Measurements from ENCODE around the gene TIAM2. TPM values are rescaled to one million over a fixed set of nuclear protein-coding genes. Genes with fewer than 3 reads are reported as not detected.
"Not testable (repeated sequence)": the region's sequence is repeated elsewhere in the genome, so short reads cannot be mapped to it uniquely, and the experiment has no call there.

TIAM2 gene
- total RNA-seq, 1 experiment from 2014 or later = 12.9 TPM

DNA sequence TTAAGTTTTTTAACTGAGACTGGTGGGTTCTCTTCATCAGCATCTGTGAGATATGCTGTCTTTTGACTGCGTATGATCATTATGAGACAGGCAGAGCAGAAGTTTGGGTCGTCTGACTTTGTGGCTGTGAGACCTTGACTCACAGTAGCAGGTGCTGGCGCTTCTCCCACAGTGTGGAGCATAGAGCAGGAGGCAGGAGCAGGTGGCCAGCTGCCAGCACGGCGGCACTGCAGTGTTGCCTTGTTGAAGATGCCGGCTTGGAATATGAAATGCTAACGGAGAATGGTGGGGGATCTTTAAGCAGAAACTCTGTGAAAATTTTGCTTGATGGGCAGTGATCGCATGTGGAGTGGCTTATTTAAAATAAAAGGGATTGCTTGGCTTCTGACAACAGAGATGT lies 105.0 kb downstream of the TIAM2 start:
- Mint-ChIP-seq H3K9me3 (ENCODE audit: low read depth, unreplicated experiment) (no peaks in the 10 kb centered on the region), H3K27me3 (ENCODE audit: unreplicated experiment) (no peaks in the 10 kb centered on the region), H3K36me3 (ENCODE audit: insufficient read depth, unreplicated experiment) (no peaks in the 10 kb centered on the region), H3K4me1 (ENCODE audit: low read depth, unreplicated experiment) (peaks cover 14% of the 10 kb centered on the region), H3K4me3 (ENCODE audit: low read depth, unreplicated experiment) (no peak overlapping the region), H3K27ac (ENCODE audit: unreplicated experiment) (no peak overlapping the region)
- intact Hi-C loops (cut with micrococcal nuclease; ENCODE audit: unreplicated experiment) = no loop called here
- TF ChIP-seq, protein P1, sequence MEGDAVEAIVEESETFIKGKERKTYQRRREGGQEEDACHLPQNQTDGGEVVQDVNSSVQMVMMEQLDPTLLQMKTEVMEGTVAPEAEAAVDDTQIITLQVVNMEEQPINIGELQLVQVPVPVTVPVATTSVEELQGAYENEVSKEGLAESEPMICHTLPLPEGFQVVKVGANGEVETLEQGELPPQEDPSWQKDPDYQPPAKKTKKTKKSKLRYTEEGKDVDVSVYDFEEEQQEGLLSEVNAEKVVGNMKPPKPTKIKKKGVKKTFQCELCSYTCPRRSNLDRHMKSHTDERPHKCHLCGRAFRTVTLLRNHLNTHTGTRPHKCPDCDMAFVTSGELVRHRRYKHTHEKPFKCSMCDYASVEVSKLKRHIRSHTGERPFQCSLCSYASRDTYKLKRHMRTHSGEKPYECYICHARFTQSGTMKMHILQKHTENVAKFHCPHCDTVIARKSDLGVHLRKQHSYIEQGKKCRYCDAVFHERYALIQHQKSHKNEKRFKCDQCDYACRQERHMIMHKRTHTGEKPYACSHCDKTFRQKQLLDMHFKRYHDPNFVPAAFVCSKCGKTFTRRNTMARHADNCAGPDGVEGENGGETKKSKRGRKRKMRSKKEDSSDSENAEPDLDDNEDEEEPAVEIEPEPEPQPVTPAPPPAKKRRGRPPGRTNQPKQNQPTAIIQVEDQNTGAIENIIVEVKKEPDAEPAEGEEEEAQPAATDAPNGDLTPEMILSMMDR (IDR thresholded peaks at IDR 0.05; ENCODE audit: unreplicated experiment) = no peak
- CTCF ChIA-PET = no interaction called here
- no TSS peak for BruUV-seq (replicated peaks)
- no peak for DNase-seq

DNA sequence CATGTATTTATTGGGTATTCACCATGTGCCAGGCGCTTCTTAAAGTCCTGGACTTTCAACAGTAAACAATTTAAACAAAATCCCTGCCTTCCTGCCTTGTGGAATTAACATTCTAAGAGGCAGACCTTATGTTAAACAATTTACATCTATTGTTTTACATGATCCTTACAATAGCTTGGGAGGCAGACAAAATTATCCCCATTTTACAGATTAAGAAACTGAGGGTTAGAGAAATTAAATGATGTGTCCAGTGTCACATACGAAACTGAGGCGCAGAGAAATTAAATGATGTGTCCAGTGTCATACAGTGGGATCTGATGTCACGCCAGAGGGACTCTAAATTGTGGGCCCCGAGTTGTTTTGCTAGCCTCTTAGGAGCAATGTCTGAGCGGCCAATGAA lies 105.5 kb downstream of the TIAM2 start:
- TF ChIP-seq, protein P1 (IDR thresholded peaks at IDR 0.05; ENCODE audit: unreplicated experiment) = no peak
- CTCF ChIA-PET = no interaction called here
- intact Hi-C loops (cut with micrococcal nuclease; ENCODE audit: unreplicated experiment) = no loop called here
- Mint-ChIP-seq H3K4me1 (ENCODE audit: low read depth, unreplicated experiment) (peaks cover 14% of the 10 kb centered on the region), H3K4me3 (ENCODE audit: low read depth, unreplicated experiment) (no peak overlapping the region), H3K9me3 (ENCODE audit: low read depth, unreplicated experiment) (no peaks in the 10 kb centered on the region), H3K36me3 (ENCODE audit: insufficient read depth, unreplicated experiment) (no peaks in the 10 kb centered on the region), H3K27ac (ENCODE audit: unreplicated experiment) (no peak overlapping the region), H3K27me3 (ENCODE audit: unreplicated experiment) (no peaks in the 10 kb centered on the region)
- no TSS peak for BruUV-seq (replicated peaks)
- DNase-seq = no peak

DNA sequence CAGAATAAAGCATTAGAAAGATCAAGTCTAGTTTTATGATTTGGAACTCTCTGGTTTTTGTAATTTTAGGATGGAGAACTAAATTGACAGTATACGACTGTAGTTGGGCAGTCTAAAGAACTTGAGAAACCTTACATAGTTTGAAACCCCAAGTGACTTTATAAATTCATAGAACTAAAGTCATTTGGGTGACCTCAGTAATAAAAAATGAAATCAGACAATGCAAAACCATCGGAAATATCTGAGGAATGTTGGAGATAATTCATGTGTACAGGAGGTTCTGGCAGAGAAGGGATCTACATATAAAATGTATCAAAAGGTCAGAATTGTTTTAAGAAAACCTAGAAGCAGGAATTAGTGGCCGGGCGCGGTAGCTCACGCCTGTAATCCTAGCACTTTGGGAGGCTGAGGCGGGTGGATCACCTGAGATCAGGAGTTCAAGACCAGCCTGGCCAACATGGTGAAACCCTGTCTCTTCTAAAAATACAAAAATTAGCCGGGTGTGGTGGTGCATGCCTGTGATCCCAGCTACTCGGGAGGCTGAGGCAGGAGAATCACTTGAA lies 108.0 kb downstream of the TIAM2 start:
- Mint-ChIP-seq H3K27ac (ENCODE audit: unreplicated experiment) (peak overlapping the region; percentile 10), H3K4me1 (ENCODE audit: low read depth, unreplicated experiment) (peaks cover 14% of the 10 kb centered on the region)
- H3K36me3 Mint-ChIP-seq (ENCODE audit: insufficient read depth, unreplicated experiment); H3K27me3 Mint-ChIP-seq (ENCODE audit: unreplicated experiment); H3K4me3 Mint-ChIP-seq (ENCODE audit: low read depth, unreplicated experiment); BruUV-seq (replicated peaks); DNase-seq; H3K9me3 Mint-ChIP-seq (ENCODE audit: low read depth, unreplicated experiment); intact Hi-C loops (cut with micrococcal nuclease; ENCODE audit: unreplicated experiment); CTCF ChIA-PET: not testable (repeated sequence)

DNA sequence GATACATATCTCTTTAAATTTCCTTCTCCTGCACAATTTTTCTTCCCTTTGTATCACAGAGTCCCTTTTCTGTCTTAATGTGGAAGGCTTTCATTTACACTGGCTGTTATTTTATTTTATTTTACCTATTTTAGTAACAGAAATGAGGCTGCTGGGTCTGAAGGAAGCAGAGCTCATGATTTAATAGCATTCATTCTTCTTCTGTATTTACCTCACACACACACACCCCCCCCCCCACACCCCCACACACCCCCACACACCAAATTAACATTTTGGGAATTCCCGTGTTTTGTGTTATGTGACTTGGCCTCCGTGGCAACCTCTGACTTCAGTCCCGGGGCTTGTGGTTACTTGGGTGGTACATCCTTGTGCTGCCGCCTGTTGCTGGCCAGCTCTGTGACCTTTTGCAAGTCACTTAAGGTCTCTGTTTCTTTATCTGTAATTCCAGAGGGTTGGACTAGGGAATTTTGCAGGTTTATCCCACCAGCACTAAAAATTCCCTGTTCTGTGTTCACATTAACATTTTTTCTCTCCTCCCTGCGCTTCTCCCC lies 108.8 kb downstream of the TIAM2 start:
- no peaks in the 10 kb centered on the region for H3K27me3 Mint-ChIP-seq (ENCODE audit: unreplicated experiment)
- peaks cover 14% of the 10 kb centered on the region for H3K4me1 Mint-ChIP-seq (ENCODE audit: low read depth, unreplicated experiment)
- DNase-seq = no peak
- TF ChIP-seq, protein P1 (IDR thresholded peaks at IDR 0.05; ENCODE audit: unreplicated experiment) = no peak
- H3K36me3 Mint-ChIP-seq (ENCODE audit: insufficient read depth, unreplicated experiment) = no peaks in the 10 kb centered on the region
- CTCF ChIA-PET = no interaction called here
- no peak overlapping the region for H3K4me3 Mint-ChIP-seq (ENCODE audit: low read depth, unreplicated experiment)
- H3K27ac Mint-ChIP-seq (ENCODE audit: unreplicated experiment) = no peak overlapping the region
- H3K9me3 Mint-ChIP-seq (ENCODE audit: low read depth, unreplicated experiment) = no peaks in the 10 kb centered on the region
- intact Hi-C loops (cut with micrococcal nuclease; ENCODE audit: unreplicated experiment) = no loop called here
- BruUV-seq (replicated peaks) = no TSS peak

DNA sequence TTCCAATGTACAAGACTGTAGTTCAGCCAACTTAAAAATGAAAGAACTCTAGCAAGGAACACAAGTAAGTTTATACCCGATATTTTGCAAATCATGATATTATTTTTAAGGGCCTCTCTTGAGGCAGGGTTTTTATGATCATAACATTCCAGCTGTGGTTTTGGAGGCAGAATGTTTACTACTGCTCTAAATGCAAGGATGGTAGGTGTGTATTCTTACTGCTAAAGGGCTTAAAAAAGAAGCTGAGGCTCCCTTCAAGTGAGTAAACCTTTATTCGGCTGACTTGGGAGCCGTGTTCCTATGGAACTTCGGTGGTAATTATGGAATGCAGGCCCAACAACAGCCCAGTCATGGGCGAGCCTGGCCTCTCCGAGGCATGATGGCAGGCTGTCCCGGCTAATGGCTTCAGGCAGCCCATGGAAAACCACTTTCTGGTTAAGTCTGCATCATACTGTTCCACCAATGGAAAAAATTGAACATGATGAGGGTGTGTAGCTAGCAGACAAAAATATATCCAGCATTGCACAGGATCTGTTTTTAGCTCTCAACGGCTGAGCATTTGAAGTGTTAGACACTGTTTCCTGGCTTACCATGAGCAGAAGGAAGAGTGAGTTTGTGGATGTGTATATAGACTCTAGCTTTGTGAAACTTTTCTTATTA lies 111.5 kb downstream of the TIAM2 start:
- H3K9me3 Mint-ChIP-seq (ENCODE audit: low read depth, unreplicated experiment) = no peaks in the 10 kb centered on the region
- intact Hi-C loops (cut with micrococcal nuclease; ENCODE audit: unreplicated experiment) = no loop called here
- H3K36me3 Mint-ChIP-seq (ENCODE audit: insufficient read depth, unreplicated experiment) = no peaks in the 10 kb centered on the region
- no TSS peak for BruUV-seq (replicated peaks)
- CTCF ChIA-PET = no interaction called here
- H3K4me3 Mint-ChIP-seq (ENCODE audit: low read depth, unreplicated experiment) = no peak overlapping the region
- H3K4me1 Mint-ChIP-seq (ENCODE audit: low read depth, unreplicated experiment) = peaks cover 22% of the 10 kb centered on the region
- TF ChIP-seq, protein P1 (IDR thresholded peaks at IDR 0.05; ENCODE audit: unreplicated experiment) = no peak
- H3K27me3 Mint-ChIP-seq (ENCODE audit: unreplicated experiment) = no peaks in the 10 kb centered on the region
- no peak for DNase-seq
- H3K27ac Mint-ChIP-seq (ENCODE audit: unreplicated experiment) = no peak overlapping the region

Data from Calu3 (cell line).